Testis (tissue), 2 donors: ENCODE measurements around the gene CARD10.

Experiments
- CTCF ChIP-seq, 3 experiments: fragments of 450-650 bp in 2 of 3; fragments of 200-600 bp in 1 of 3; sonication (generic) in 1 of 3; IDR thresholded peaks; one replicate each; pipeline ENCODE4 v1.5.1; 2016 to 2019; ENCODE audit warnings: antibody characterized with exemption in 3 of 3, mild to moderate bottlenecking in 2 of 3, moderate library complexity in 1 of 3
- POLR2A ChIP-seq: fragments of 450-650 bp; IDR thresholded peaks from one replicate; pipeline ENCODE4 v1.6.1; 2017; ENCODE audit warnings: antibody characterized with exemption, mild to moderate bottlenecking, moderate library complexity

- TF ChIP-seq CTCF (IDR thresholded peaks at IDR 0.05) (no peak), POLR2A (no peak)
Observed at GRCh38 chr22:37555029-37555428, 35.8 kb upstream of the CARD10 start.
